Hematopoietic multipotent progenitor cell (in vitro differentiated cells): ENCODE data around the gene ACAP1. TPM values are rescaled to one million over a fixed set of nuclear protein-coding genes. Genes with fewer than 3 reads are reported as not detected.

Experiments
- DNase-seq, 3 donors: peaks; one replicate each; pipeline ENCODE4 v3.0.0-alpha.2; 2011 to 2015; ENCODE audit warnings: low read depth in 2 of 3, low spot score in 2 of 3
- total RNA-seq: library from RNA; depleted of rRNA; stranded (reverse); fragments of >200 nt; gene quantifications from one replicate; pipeline ENCODE4 v1.2.3, GENCODE V29; 2012

ACAP1 gene
- total RNA-seq, 1 donor: 109 TPM

GRCh38 chr17:7311110-7311705, 25.1 kb upstream of the ACAP1 start:
- DNase-seq: no peak

GRCh38 chr17:7312432-7313087, 23.8 kb upstream of the ACAP1 start:
- no peak for DNase-seq

DNA sequence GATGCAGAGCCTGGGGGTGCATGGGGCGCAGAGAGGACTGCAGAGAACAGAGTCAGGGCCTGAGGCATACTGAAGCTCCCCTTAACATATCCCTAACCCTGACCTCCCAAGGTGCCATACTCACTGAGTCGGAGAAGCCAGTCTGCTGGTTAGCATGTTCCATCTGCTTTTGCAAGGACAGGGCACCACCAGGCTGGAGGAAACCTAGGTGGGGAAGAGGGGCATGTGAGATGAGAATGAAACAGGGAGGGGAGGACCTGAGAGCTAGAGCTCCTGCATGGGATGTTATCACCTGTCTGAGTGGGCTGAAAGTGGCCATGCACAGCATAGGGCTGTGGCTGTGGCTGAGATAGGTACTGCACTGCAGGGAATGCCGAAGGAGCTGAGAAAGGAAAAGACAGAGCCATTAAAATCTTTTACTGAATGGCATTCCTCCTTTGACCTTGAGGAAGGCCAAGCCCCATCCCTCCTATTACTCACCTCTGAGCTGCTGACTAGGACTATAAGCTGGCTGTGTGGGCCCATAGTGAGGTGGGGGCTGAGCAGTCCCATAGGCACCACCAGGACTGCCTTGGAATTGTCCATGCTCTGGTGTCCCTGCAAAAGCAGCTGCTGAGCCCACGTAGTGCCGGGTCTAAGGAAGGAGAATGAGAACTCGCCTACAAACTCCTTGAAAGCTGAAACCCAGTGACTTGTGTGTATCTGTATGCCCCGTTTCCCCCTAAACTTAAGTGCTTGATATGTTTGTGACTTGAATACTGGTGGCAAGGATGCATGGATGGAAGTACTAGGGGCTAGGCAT, 23.0 kb upstream of the ACAP1 start:
- DNase-seq: peak in 1 of 3 donors; percentile 37

- DNase-seq: no peak
These were observed 22.2 kb upstream of the ACAP1 start for GRCh38 chr17:7313890-7314718.

DNA sequence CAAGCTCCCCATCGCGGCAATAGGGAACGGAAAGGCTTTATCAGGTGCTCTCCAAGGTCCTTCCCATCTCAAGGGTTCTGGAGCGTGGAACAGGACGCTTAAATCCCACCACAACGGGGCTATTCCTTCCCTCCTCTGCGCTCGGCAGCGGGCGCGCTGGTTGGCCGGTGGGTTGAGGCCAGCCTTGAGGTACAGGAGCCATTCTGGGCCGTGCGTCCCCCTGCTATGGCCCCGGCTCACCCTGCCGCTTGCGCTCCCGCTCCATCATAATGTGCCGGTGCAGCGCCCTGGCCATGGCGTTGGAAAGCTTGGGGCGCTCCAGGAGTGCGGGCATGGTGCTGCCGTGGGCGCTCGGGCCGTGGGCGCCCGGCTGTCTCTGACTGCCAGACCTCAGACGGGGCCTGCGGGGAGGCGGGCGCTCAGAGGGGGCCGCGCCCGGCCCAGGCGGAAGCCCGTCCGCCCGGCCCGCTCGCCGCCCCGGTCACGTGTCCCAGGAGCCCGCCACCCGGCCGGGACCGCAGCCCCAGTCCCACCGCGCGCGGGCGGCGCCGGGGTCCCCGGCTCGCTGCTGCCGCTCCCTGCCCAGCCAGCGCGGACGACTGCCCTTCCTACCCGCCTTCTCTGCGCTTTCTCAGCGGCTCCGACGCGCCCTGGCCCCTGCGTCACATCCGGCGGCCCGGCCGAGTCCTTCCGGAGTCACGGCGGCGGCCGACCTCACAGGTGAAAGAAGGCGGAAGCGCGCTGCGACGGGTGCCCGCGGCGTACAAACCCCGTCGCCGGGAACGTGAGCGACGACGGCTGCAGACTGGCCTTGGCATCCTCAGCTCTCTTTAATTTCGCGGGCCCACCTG, 21.4 kb upstream of the ACAP1 start, which contains the start of gene GPS2:
Gene GPS2 (minus strand): TSS at position 642 of the 851 bp plus-strand sequence. CDS start 308 bp downstream, at position 334.
- peak; percentile 86 to 90 (median 89) for DNase-seq

DNA sequence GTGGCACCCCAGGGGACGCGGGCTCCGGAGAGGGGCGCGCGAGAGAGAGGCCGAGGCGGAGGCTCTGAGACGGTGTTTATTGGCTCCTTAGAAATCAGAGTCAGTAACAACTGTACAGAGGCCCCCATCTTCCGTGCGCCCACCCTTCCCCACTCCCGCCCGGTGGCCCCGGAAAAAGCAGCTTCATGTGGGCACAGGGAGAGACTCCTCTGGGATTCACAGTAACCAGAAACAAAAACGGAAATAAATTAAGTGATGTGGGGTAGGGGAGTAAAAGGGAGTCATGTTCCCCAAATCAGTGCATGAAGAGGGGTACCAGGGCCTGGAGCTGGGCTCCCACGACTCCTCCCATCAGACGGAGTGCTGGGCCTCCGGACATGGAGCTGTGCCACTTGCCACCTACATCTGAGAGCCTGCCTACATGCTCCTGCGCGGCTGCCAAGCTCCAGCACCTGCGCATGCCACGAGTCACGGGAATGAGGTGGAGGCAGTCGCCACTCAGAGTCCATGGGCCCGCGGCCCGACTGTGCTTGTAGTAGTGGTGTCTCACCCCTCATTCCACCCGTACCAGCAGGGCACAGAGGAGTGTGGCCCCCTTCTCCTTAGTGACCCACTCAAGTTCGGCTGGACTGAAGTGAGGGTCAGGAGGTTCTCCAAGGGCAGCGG, 20.6 kb upstream of the ACAP1 start:
- DNase-seq: no peak

DNA sequence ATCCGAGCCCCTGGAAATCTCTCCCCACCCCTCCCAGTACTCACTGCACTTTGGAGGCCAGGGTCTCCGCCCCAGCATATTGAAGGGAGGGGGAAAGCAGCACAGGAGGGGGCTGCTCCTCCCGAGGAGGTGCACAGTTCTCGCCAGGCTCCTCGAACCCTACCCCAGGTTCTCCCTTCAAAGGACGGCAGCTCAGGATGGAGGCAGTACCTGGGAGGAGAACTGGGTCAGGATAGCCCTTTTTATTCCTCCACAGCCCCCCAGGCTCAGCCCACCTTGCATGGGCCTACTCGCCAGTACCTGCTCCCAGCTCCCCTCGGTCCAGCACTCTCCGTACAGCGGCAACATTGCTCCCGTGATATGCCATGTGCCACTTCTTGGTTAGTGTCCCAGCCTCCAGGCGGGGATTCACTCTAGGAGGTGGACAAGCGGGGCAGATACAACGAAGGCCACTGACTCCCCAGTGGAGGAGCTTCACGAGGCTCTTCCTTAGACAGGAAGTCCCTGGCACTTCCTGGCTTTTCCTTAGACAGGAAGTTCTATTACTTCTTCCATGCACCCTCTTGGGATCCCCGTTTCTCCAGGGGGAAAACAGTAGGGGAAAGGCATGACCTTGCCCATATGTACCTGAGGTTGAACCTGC, 19.0 kb upstream of the ACAP1 start:
- no peak for DNase-seq

DNA sequence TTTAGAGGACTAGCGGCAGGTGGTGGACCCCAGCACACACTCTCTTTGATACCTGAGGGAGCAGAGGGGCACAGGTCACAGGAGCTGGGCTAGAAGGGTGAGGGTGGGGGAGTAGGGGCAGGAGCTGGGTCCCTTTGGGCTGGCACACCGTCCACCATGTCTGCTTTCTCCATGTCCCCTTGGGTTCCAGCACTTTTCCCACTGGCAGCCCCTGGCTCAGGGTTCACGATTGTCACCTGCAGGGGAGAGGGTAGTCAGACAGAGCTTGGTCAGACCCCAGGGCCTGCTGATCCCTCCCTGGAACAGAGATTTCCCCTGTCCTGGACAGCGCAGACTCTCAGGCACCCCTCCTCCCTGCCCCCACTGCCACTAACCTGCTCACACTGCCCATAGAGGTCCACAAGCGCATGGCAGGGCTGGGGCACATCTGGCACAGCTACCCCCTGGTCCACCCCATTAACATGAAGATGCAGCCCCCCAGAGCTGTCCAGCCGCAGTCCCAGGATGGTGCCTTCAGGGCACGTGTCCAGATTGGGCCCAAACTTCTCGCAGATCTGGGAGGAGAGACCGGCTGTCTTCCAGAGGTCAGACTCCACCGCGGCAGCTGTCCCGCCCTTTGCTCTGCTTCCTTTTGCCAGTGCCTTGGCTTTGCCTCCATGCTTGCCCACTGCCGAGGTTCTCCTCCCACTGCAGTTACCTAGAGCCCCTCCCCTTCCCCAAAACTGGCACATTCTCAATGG, 18.0 kb upstream of the ACAP1 start:
- DNase-seq: no peak

- DNase-seq: no peak
These were observed 14.9 kb upstream of the ACAP1 start for GRCh38 chr17:7321466-7321865.

DNA sequence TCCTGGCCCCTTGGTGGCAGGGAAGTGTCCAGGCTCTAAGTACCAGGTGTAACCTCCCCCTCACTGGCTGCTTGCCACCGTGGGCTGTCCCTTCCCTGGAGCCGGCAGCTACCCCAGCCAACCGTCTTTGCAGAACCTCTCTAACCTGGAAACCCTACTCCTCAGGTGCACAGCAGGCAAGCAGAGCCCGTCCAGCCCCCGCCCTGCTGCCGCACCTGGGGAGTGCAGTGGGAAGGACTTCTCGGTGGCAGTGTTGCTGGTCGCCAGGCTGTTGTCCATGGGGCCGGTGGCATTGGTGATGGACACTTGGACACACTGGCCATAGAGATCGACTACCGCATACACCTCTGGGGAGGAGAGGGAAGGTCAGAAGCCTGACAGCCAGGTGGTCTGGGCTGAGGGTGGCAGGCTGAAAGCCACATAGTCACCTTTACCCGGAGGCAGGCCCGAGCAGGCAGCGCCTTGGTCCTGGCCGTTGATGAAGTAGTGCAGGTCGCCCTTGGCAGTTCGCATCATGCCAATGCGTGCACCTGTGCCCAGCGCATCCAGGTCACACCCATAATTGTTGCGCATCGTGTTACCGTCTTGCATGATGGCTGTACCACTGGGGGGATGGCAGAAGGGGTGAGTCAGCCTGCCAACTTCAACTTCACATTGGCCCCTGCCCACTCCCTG, 13.7 kb upstream of the ACAP1 start:
- no peak for DNase-seq

DNA sequence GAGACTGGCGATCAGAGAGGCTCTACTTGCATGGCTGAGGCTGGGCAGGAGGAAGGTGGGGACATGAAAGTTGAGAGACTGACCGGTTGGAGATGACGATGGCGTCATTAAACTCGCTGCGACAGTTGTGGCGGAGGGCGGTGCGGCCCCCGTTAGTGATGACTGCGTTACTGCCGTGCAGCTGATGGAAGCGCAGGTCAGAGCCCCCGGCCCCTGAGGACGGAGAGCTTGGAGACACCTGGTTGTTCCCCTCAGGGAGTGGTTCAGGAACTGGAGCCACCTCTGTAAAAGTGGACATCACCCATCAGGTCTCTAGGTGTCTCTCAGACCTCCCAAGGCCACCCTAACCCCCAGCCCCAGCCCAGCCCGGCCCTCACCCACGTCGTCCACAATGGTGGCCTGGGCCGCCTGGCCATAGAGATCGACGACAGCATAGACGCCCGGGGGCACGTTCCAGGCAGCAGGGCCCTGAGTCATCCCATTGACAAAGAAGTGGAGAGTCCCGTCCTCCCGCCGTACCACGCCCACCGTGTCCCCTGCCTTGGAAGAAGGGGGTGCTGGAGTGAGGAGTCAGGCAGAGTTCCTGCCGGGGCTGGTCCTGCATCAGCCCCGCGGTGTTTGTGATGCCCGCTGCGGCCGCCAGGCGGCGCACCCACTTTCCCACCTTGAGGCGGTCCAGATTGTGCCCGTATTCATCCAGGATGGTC, 12.4 kb upstream of the ACAP1 start:
- DNase-seq: peak; percentile 47 to 49 (median 48)

- DNase-seq: no peak
These were observed 11.9 kb upstream of the ACAP1 start for GRCh38 chr17:7324438-7324779.

GRCh38 chr17:7325031-7325528, 11.2 kb upstream of the ACAP1 start:
- no peak for DNase-seq

DNA sequence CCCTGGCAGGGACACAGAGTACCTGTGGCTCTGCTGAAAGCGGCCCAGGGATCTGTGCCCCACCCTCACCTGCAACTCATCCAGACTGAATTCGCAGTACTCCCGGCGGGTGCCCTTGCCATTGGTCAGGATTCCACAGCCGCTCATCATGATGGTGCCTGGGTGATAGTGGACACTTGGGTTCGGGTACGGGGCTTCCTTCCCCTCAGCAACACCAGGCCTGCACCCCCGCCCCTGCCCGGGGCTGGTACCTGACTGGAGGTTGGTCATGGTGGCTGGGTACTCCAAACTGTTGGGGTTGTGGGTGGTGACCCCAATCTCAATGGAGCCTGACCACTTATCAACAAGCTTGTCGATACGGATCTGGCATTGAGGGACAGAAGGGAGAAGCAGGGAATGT, 10.1 kb upstream of the ACAP1 start:
- DNase-seq: no peak

- DNase-seq: no peak
These were observed 9.3 kb upstream of the ACAP1 start for GRCh38 chr17:7327056-7327455.

GRCh38 chr17:7327501-7327900, 8.8 kb upstream of the ACAP1 start:
- DNase-seq: no peak

DNA sequence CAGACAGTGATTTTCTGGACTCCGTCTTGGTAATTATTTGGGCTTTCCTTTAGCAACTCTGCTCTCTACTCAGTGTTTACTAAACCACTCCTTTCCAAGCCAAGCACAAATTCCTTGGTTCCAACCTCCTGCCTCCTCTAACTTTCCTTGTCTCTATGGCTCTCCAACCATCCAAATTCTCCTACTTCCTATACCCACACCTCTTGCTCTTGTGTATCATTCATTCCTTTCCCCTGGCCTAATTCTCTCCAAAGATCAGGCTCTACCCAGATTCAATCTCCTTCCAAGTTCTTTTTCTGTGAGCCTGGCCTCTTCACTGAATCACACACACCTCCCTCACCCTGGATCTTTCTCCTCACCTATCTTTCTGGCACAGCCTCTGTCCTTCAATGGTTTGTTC, 8.3 kb upstream of the ACAP1 start:
- DNase-seq: no peak
